ENCODE measurements around the gene SMDT1.

DNA sequence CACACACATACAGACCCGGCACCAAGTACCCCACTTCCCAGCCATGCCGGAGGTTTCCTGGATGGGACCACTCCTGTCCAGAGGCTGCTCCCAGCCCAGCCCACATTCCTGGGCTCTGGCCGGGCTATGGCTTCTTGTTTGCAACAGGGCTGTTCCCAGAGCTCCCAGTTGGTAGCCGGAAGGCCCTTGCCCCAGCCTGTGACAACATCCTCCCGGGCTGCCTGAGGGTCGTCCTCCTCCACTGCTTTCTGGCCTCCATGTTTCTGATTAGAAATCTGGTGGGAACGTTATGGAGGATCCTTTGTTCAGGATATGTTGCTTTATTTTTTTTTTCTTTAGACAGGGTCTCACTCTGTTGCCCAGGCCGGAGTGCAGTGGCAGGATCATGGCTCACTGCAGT is 52.1 kb downstream of the SMDT1 start:
- TF ChIP-seq POLR2AphosphoS5 (IDR thresholded peaks at IDR 0.05; ENCODE audit: borderline replicate concordance, low read depth, low read length): no peak
- no peak for TF ChIP-seq EZH2 (IDR thresholded peaks at IDR 0.05)
